Stimulated activated CD4-positive, alpha-beta T cell treated with anti-CD3 and anti-CD28 coated beads, TNF-alpha, amount 100 ng/mL, for 4 hours (primary cell): Measurements from ENCODE around the gene SACS.
"Not testable (repeated sequence)": the region's sequence is repeated elsewhere in the genome, so short reads cannot be mapped to it uniquely, and the experiment has no call there.

Experiments used
- DNase-seq, 3 experiments: peaks; one replicate each; pipeline ENCODE4 v3.0.0-alpha.2; 2020; ENCODE audit warnings: low read depth in 3 of 3

Gene SACS

DNA sequence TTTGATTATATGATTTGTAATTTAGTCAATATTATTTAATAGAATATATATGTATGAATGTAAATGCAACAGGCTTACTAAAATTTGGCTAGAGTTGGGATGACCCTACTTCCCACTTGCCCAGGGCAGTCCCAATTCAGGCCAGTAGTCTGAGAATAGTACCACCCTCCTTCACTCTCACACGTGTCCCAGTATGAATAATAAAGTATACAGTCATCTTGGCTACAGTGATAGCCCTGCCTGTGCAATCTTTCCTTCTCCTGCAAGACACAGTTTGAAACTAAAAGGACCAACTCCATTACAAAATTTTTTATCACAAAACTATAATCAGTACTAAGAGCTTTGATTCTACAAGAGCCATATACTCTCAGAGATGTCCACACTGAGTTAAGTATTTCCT lies 76.2 kb downstream of the SACS start:
- DNase-seq, result no peak

DNA sequence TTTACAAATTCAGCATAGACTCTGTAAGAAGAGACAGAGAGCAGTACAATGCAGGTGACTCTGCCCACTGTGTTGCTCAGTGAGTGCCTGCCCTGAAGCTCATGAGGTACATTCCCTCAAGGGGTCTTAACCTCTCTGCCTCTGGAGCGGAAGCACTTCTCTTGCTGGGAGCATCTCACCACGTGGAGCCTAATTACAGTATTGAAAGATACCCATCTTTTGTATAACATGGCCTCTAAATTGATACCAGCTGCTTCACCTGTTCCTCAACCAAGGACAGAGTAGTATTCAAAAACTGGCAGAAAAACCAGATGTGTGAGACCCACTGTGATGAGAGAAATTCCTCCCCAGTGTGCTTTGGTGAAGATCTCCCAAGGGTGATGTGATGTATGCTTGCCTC lies 77.1 kb downstream of the SACS start:
- DNase-seq, result no peak

DNA sequence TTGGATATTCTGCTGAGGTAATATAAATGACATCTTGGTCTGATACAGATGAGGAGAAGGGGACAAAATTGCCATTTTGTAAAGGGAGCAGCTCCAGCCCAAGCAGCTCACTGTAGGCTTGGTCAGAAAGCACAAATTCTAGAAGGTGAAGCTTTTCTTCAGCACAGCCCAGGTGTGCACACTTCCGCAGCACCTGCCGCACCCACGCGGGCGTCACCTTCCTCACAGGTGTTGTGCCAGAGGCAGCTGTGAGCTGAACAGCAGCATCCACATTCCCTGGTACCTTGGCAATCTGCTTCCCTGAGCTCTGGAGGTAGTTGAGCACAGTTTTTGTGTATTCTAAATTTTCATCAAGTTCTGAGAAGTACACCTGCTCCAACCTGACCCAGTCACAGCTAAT lies 79.0 kb downstream of the SACS start:
- no peak for DNase-seq

DNA sequence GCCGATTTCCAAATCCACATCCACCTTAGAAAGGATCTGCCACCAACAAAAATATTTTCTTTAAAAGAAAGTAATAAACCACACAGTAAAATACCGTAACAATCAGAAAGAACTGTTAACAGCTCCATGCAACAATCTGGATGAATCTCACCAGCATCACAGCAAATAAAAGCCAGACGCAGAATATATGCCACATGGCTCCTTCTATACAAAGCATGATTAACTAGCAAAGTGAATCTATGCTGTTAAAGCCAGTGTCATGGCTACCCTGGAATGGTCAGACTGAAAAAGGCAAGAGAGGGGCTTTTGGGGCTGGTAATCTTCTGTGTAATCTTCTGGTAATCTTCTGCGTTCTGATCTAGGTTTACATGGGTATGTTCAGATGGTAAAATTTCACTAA lies 81.3 kb downstream of the SACS start:
- no peak for DNase-seq

DNA sequence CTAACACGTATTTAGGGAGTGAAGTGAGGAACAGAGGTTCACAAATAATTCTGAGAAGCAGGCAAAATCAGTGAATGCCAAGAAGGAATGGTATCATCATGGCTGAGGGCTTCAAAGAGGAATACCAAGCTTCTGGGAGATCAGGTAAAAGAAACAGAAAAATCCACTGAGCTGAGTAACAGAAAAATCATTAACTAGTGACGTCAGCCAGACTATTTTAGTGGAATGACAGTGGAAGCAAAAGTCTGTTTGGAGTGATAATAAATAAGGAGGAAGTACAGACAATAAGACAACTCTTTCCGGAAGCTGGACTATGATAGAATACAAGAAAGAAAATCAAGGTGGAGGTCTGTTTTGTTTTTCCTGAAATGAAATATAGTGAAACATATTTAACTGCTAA lies 83.5 kb downstream of the SACS start:
- no peak for DNase-seq

DNA sequence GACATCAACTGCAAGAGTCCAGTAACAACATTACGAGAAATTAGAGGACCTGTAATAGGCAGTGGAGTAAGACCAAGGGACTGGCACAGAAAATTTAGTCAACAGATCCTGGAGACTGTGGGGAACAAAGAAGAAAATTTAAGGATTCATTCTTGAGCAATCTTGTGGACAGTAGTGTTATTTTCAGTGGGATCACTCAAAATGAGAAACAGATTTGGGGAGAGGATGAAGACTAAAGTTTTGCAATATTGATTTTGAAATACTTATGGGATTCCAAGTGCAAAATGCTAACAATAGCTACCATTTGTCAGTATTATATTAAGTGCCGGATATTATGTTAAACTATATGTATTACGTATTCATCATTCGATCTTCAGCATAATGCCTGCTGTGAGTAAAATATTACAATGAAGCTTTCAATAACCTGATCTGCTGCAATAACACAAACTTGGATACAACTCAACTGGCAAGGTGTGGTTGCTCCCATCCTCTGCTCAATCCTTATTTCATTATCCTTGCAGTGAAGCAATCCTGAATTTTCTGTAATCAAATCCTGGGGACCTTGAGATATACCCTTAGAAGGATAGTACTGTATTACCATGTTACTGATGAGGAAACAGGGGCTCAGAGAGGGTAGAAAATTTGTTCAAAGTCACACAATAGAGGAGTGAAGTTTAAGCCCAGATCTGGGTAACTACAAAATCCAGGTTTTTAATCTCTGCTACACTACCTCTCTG lies 84.2 kb downstream of the SACS start:
- DNase-seq, result no peak

DNA sequence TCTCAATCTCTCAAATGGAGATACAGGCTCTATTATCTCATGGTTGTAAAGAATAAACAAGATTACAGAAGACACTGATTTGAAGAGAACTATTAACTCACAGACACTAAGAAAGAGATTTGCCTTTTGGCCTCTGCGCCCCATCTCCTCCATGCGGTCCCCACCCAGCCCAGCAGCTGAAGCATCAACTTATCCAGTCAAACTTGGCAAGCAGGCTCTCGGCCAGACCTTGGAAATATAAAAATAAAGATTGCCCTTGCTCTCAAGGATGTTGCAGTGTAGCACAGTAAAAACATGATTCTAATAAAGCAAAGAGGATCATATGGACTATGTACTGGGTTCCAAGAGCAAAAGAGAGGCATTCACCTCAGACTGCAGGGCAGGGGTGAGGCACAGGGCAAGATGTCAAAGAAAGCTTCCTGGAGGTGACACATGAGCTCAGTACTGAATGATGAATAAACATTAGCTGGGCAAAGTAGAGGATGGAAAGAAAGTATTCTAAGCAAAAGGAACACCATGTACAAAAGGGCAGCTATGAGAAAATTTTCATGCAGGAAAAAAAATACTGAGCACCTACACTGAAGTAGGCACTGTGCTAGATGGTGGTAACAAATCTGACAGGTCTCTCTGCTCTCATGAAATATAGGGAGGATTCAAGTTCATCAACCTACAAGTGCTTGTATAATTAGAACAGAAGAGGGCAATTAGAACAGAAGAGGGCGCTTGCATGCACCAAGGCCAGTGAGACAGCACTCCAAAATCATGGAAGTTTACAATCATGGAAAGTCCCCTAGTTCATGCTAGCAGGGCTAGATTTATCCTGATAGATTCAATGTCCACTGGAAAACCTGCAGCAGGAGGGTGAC lies 85.0 kb downstream of the SACS start:
- DNase-seq, result no peak

DNA sequence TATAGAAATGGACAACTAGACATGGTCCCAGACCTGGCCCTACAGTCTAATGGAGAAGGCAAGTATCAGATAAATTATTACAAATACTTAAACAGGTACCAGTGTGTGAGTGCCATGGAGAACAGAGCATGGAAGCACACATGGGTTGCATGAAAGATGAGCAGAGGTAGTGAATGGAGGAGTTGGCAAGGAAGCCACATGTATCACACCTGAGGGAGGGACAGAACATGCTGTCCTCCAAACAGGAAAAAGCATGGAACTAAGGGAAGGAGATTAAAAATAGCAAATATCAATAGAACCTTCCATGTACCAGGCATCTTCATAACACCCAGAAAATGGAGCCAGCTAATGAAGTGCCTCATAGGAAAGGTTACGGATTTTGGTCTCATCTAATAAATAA lies 85.9 kb downstream of the SACS start:
- DNase-seq, result no peak

DNA sequence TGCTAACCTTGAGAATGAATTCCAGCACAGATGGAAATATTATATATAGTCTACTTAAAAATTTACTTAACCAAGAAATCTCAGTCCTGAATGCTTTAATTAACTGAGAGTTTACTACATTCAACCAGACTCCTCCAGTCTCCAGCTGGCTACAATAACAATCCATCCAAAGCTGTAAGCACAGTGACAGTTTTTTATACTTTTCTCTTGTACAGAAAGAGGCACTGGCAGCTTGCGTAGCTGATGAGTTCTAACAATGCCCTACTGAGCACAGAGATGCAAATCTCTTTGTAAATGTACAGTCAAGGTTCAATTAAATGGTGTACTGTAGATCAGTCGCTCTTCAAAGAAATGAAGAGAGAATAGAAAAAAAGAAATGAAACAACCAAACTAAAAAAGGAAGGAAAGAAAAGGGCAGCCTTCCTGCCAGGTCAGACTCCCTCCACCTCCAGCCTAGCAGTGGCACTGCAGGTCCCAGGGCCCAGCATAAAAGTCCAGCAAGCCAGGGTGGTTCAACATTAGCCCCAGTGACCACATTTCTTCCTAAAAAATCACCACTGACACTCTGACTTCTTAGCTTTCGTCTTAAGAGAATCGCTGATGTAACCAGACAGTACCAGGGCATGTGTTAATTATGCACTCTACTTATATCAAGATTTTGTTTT lies 88.4 kb downstream of the SACS start:
- DNase-seq, result no peak

DNA sequence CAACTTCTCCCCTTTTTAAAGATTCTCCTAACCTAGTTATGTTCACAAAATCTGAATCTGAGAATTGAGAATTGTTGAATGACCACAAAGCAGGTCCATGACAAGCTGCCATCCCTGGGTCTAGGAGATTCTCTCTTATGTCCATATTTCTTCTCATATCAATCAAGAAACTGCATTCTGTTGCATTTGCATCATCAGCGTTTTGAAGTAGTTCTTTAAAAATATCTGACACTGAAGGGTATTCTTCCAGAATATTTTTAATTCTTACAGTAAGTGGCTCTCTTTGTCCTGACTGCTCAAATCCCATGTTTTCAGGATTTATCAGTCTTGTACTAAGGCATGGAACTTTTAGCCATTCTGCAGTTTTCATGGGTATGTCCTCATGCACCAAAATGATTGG lies 94.3 kb downstream of the SACS start:
- no peak for DNase-seq

DNA sequence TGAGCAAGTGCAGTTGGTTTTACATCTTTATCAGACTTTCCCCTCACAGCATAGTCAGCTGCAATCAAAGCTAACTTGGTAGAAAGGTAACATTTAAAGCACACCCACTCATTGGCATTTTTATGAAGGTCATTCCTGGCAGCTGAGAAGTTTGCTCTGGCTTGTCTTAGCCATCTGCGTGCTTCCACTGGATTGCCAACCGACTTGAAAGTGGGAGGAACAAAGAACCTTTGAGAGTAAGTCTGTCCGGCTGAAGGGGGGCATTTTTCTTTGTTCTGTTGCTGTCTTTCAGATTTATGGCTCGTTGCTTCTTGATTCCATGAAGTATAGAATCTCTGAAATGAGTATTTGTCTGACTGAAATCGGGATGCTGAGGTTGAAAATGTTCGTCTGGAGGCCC lies 103.1 kb downstream of the SACS start:
- DNase-seq, result no peak

DNA sequence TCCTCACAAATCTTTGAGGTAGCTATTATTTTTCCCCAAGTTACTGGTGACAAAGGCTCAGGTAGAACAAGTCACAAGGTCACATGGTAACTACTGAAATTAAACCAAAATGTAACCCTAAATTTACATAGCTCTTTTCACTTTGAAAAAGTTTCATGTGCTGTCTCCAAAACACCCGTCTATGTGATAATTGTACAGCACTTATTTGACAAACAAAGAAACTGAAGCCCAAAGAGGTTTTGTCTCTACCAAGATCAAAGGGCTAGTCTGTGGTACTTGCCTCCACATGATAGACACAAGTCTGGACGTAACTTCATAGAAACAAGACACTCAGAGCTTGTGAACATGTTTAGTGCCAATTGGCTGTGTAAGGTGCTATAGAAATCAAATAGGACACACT lies 108.3 kb downstream of the SACS start:
- DNase-seq, result no peak

DNA sequence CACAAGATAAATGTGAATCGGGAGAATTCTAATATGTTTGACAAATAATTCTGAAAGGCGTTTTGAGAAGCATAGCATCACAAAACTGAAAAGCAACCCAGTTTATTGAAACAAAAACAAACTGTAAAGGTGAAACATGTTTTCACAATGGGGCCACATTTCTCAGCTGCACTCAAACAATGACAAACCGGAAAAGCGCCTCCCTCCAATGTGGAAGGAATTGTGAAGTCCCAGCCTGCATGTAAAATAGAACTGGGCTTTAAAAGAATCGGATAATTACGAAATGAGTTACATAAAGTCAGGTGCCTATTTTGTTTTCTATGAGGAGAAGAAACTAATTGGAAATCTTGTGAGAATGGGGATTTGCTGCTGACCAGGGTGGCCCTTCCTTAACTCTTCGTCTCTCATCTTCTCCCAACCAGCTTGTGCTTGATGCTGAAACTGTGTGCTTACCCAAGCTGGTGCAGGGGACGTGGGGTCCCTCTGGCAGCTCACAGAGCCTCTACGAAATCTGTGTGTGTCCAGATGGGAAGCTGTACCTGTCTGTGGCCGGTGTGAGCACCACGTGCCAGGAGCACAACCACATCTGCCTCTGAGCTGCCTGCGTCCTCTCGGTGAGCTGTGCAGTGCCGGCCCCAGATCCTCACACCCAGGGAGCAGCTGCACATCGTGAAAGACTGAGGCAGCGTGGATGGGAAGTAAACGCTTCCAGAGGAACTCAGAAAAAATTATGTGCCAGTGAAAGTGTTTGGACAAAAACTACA lies 109.4 kb downstream of the SACS start:
- no peak for DNase-seq

DNA sequence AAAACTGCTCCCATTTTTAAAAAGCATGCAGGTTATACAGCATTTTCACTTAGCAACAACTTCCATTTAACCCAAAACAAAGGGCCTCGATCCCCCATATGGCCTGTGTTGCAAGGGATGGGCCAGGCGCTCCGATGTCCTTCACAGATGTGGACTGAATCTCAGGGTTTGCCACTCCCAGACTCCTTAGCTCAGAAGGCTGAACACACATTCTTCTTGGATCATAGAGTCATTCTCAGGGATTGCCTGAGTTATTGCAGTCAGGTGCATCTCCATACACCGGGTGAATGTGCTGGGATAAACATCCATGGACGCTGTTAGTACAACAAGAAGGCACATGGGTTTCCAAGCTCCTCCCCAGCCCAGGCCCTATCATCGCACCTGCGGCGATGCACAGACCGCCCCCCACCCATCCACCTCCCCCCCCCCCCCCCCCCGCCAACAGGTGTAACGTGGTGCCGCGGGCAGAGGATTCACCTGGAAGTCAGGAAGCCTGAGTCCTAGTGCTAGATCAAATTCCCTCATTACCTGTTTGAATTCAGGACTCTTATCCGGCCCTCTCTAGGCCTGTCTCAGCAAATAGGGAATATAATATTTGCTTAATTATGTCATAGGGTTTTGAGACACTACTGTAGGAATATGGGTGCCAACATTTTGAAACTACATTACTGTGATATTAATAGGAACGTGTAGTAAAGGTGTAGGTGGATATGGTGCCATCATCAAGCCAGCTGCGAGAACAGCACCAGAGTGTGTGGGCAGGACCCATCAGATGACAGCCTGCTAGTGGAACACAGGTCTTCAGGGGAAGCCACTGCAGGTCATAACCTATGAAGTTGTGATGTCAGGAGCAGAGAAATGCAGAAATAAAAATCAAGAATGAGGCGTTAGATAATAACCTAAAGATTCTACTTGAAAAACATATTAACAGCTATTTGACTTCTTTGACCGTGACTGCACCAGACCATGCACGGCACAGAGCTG lies 110.9 kb downstream of the SACS start:
- DNase-seq, result no peak

DNA sequence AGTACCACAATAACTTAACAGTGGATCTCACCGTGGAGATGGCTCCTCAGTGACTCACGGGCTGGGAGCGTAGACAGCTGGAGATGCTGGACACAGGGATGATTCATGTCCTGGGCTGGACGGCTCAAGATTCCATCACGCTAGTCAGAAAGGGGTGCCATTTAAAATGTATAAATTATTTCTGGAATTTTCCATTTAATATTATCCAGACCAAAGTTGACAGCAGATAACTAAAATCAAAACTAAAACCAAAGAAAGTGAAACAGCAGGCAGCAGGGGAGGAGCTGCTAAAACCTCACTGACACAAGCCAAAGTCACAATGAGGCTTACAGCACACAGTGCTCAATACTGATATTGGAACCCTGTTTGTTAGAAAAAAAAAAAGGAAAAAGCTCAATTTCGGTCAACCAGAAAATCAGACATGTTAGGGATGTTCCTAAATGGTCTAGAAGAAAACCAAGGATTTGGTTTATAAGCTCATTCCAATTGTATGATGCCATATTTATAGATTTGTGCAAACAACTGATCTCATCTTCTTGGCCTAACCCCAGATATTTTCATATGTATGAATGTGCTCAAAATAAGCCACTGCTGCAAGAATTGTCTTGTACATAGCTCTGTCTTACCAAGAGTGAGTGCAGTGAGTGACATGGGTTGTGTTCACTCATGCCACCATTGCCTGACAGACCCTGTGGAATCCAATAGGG lies 111.8 kb downstream of the SACS start:
- DNase-seq, result no peak

DNA sequence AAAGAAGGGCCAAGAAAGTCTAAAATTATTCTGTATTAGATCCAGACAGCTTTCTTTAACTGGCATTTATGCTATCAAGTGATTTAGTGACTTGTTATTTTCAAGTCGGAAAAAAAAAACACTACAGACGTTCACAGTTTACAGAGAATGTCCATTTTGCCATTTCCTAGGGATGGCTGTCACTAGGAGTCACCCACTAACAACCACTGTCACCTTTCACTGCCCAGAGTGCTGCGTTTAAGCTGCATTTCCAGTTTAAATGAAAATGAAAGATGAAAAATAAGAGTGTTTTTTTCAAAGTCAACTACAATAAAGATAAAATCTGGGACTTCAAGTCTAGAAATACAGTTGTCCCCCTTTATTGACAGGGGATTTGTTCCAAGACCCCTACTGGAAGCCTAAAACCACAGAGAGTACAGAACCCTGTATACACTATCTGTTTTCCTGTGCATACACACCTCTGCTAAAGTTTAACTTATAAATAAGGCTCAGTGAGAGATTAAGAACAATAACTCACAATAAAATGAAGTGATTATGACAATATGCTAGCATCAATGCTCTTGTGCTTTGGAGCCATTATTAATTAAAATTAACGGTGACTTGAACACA lies 112.5 kb downstream of the SACS start:
- no peak for DNase-seq

DNA sequence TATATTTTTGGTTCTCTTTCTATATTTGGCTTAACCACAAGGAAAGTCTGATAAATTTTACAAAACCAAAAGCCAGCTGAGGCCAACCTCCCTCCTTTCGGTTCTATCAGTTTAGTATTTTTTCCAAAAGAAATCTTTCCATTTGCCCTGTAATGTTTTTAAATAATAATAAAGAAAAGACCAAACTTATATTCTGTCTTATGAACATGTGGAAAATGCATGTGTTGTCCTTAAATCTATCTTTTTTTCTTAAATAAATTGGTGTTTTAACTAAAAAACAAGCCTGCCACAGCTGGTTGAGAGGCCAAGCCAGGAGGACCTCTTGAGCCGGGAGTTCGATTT lies 113.6 kb downstream of the SACS start:
- no peak for DNase-seq

DNA sequence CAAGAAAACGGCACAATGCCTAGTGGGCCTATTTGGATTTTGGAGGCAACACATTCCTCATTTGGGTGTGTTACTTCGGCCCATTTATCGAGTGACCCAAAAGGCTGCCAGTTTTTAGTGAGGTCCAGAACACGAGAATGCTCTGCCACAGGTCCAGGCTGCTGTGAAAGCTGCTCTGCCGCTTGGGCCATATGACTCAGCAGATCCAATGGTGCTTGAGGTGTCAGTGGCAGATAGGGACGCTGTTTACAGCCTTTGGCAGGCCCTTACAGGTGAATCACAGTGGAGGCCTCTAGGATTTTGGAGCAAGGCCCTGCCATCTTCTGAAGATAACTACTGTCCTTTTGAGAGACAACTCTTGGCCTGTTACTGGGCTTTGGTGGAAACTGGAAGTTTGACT lies 118.7 kb downstream of the SACS start:
- DNase-seq, result not testable (repeated sequence)

DNA sequence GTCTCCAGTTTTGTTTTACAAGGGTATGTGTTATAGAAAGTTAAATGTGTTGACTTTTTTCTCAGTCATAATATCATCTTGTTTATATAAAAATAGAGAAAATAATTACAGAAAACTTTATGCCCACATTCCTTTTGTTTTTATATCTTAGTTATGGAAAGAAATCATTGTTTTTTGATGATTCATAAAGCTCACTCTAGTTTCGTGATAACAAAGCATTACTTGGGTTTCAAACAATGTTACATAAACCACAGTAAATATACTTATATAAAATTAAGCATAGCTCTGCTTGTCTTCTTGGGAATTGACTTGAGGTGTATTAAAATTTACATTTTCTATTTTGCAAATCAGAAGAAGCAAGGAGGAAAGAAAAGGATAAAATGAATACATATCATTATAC lies 140.9 kb downstream of the SACS start:
- no peak for DNase-seq

DNA sequence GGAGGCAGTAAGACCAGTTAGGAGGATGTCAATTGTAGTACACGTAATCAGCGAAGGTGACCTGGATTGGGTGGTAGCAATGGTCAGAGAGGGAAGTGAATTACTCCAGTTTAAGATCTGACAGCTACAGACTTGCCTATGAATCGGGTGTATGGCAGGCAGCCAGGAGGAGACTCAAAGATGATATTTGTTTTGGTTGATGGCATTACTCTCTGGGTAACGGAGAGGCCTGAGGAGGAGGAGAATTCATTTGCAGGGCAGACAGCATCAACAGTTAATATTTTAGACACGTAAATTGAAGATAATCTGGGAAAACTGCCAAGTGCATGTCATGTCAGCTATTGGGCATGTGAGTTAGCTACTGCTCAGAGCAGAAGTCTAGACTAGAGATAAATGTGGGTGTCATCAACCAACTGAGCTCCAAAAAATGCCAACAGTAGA lies 143.6 kb downstream of the SACS start:
- no peak for DNase-seq
